SH-SY5Y (cell line): ENCODE measurements around the gene NEDD4L.

Experiments used
- GATA2 ChIP-seq: IDR thresholded peaks from 2 replicates; pipeline ENCODE4 v1.6.1; 2011; ENCODE audit warnings: mild to moderate bottlenecking, low read depth, low read length
- GATA3 ChIP-seq: IDR thresholded peaks from 2 replicates; pipeline ENCODE4 v1.6.1; 2011; ENCODE audit warnings: low read depth, mild to moderate bottlenecking, low read length, moderate library complexity

Gene NEDD4L

GRCh38 chr18:58411323-58411722 lies 367.3 kb downstream of the NEDD4L start:
- TF ChIP-seq GATA2 (no peak), GATA3 (no peak)

- TF ChIP-seq GATA2 (no peak), GATA3 (no peak)
These were observed 369.0 kb downstream of the NEDD4L start for GRCh38 chr18:58412844-58413666.

GRCh38 chr18:58413667-58414628 lies 369.9 kb downstream of the NEDD4L start:
- TF ChIP-seq GATA3 = no peak
- TF ChIP-seq GATA2 = no peak

GRCh38 chr18:58416014-58416703 lies 372.1 kb downstream of the NEDD4L start:
- TF ChIP-seq GATA2 (no peak), GATA3 (no peak)

- TF ChIP-seq GATA3 = no peak
- no peak for TF ChIP-seq GATA2
These were observed 373.0 kb downstream of the NEDD4L start for GRCh38 chr18:58416704-58417683.

GRCh38 chr18:58417752-58418151 lies 373.7 kb downstream of the NEDD4L start:
- TF ChIP-seq GATA3 (no peak), GATA2 (no peak)

- TF ChIP-seq GATA3 = no peak
- TF ChIP-seq GATA2 = no peak
These were observed 374.3 kb downstream of the NEDD4L start for GRCh38 chr18:58418361-58418760.

GRCh38 chr18:58419587-58420199 lies 375.7 kb downstream of the NEDD4L start:
- no peak for TF ChIP-seq GATA2
- no peak for TF ChIP-seq GATA3

GRCh38 chr18:58426611-58427010 lies 382.6 kb downstream of the NEDD4L start:
- no peak for TF ChIP-seq GATA2
- no peak for TF ChIP-seq GATA3

GRCh38 chr18:58427321-58427720 lies 383.3 kb downstream of the NEDD4L start:
- TF ChIP-seq GATA2 (no peak), GATA3 (no peak)

- TF ChIP-seq GATA2 (no peak), GATA3 (no peak)
These were observed 385.4 kb downstream of the NEDD4L start for GRCh38 chr18:58429442-58429841.

- TF ChIP-seq GATA3 (no peak), GATA2 (no peak)
These were observed 387.2 kb downstream of the NEDD4L start for GRCh38 chr18:58431215-58431614.
